ENCODE data around the gene FARP2. TPM values are rescaled to one million over a fixed set of nuclear protein-coding genes. Genes with fewer than 3 reads are reported as not detected.

The FARP2 gene
- total and polyA plus RNA-seq, 10 of the 15 experiments (the other 5 are each of a cell fraction or from before 2014, with no cell fraction given): 5.5 to 67.5 (median 36.8) TPM

DNA sequence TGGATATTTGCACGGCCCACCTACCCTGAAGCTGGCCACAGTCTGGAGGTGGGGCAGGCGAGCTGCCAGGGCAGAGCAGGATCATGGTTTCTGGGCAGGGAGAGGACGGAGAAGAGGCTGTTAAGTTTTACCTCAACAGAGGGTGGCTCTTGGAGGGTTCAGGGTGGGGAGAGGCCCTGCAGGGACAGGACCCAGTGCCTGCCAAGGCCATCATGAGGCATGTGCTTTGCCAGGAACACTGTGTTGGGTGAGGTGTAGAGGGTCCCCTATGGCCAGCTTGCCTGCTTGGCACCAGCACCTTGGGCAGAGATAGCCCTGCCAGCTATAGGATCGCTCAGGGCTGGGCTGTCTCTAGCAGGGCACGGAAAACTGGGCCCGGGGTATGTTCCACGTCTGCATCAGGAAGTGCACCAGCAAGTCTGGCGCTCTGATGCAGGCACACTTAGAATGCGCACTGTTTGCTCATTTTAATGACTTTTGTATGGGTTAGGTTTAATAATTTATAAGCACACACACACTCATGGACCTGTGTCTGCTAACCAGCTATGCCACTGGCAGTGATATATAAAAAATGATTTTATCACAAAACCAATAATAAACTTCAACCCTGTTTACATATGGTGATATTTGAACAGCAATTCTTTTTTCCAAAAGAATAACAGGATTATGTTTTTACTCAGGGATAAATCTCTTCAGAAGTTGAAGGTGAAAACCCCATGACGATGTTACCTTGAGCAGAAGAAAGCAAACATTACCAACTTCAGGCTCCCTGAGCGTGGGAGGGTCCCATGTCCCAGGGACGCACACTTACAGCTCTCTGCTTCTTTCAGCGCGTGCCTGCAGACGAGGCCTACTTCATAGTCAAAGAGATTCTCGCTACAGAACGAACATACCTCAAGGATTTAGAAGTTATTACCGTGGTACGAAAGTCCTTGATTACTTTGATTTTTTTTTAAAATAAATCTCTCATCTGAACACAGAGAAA lies 105.9 kb downstream of the FARP2 start:
- H3K79me2 ChIP-seq (ENCODE audit: control insufficient read depth, insufficient read depth, low read length): no peaks in the 10 kb centered on the region
- H3K4me1 ChIP-seq (ENCODE audit: control insufficient read depth, insufficient read depth, low read length): no peaks in the 10 kb centered on the region
- POLR2A ChIA-PET: no interaction called here
- H3K27me3 ChIP-seq (replicated peaks in 1 of 2; ENCODE audit: control insufficient read depth in 2 of 2, insufficient read depth in 2 of 2, low read length in 1 of 2): no peaks in the 10 kb centered on the region
- SMC1A ChIA-PET (ENCODE audit: uncharacterized antibody, unreplicated experiment): no interaction called here
- FAIRE-seq (no peak), DNase-seq (ENCODE audit: low read depth, low spot score) (no peak), ATAC-seq (no peak)
- no peak overlapping the region for H3K27ac ChIP-seq (ENCODE audit: control insufficient read depth, insufficient read depth)
- H3K9me3 ChIP-seq (replicated peaks; ENCODE audit: control insufficient read depth, insufficient read depth, low read length): no peaks in the 10 kb centered on the region
- no peak overlapping the region for H3K9ac ChIP-seq (ENCODE audit: control insufficient read depth, insufficient read depth, low read length)
- no peak overlapping the region for H3K4me3 ChIP-seq
- intact Hi-C loops (cut with micrococcal nuclease; ENCODE audit: unreplicated experiment) (no loop called here), in situ Hi-C loops (cut with MboI) (no loop called here)
- WGBS (ENCODE audit: insufficient coverage, insufficient replicate concordance, low lambda C conversion rate, missing lambda C conversion rate): 86% methylated on average over 19 of the region's 19 CpGs
- no peaks in the 10 kb centered on the region for H3K36me3 ChIP-seq (ENCODE audit: control insufficient read depth in 2 of 2, insufficient read depth in 2 of 2, low read length in 1 of 2)
- H4K20me1 ChIP-seq (ENCODE audit: control insufficient read depth, insufficient read depth): no peaks in the 10 kb centered on the region; the same call in 1 of the 2 replicates
- RAD21 ChIA-PET (ENCODE audit: unreplicated experiment): no interaction called here
- CTCF ChIA-PET: no interaction called here
- H3K4me2 ChIP-seq (ENCODE audit: control insufficient read depth, insufficient read depth): no peak overlapping the region
- no peak overlapping the region for H2AFZ ChIP-seq (ENCODE audit: control insufficient read depth, low read depth, low read length)
- no TSS peak for BruUV-seq (replicated peaks)
- TF ChIP-seq GABPA (IDR thresholded peaks at IDR 0.05; ENCODE audit: low read depth) (no peak), PML (IDR thresholded peaks at IDR 0.05; ENCODE audit: low read length) (no peak), CREB1 (IDR thresholded peaks at IDR 0.05; ENCODE audit: low read depth) (no peak), PKNOX1 (IDR thresholded peaks at IDR 0.05) (no peak), CHD1 (IDR thresholded peaks at IDR 0.05; ENCODE audit: low read depth, low read length) (no peak), EED (IDR thresholded peaks at IDR 0.05; ENCODE audit: low read depth) (no peak), CEBPZ (IDR thresholded peaks at IDR 0.05; ENCODE audit: low read depth, low read length) (no peak), BCLAF1 (IDR thresholded peaks at IDR 0.05) (no peak), RCOR1 (conservative IDR thresholded peaks at IDR 0.05; ENCODE audit: low read depth, low read length) (no peak), SMAD5 (IDR thresholded peaks at IDR 0.05; ENCODE audit: low read depth) (no peak), MEF2B (IDR thresholded peaks at IDR 0.05; ENCODE audit: partially characterized antibody, poor library complexity, severe bottlenecking) (no peak), ZZZ3 (IDR thresholded peaks at IDR 0.05; ENCODE audit: control insufficient read depth, insufficient read length, low read depth) (no peak), NFYA (IDR thresholded peaks at IDR 0.05; ENCODE audit: borderline replicate concordance, low read depth, low read length) (no peak), SKIL (IDR thresholded peaks at IDR 0.05; ENCODE audit: low read depth, poor library complexity, severe bottlenecking) (no peak)

Data from GM12878 (cell line).